Left lobe of liver (tissue), 1 donor: ENCODE results near the gene CCDC14. TPM values are rescaled to one million over a fixed set of nuclear protein-coding genes. Genes with fewer than 3 reads are reported as not detected.

Experiments
- total RNA-seq: library from RNA; stranded (reverse); gene quantifications from one replicate; pipeline ENCODE4 v1.2.1, GENCODE V29; 2021
- donor health status: DM: no; HTN: yes; CAD: no.

Gene CCDC14
- total RNA-seq, 1 donor from 2014 or later = 11.0 TPM

Other genes starting within 250 kb of the CCDC14 start
- 144 TPM for gene MYLK, start 76.9 kb downstream of the CCDC14 start, total RNA-seq
- gene ROPN1, start 30.9 kb upstream of the CCDC14 start, total RNA-seq = not detected
- gene KALRN, start 72.1 kb upstream of the CCDC14 start, total RNA-seq = 14.0 TPM